Panc1 (cell line): Measurements from ENCODE around the gene CDK6.

Experiments
- CTCF ChIP-seq: fragments of 450-650 bp; IDR thresholded peaks from 2 replicates; pipeline ENCODE4 v1.5.1; 2017; ENCODE audit warnings: mild to moderate bottlenecking
- POLR2AphosphoS5 ChIP-seq: IDR thresholded peaks from 2 replicates; pipeline ENCODE4 v1.6.1; 2012; ENCODE audit warnings: mild to moderate bottlenecking, low read depth, low read length, moderate library complexity

DNA sequence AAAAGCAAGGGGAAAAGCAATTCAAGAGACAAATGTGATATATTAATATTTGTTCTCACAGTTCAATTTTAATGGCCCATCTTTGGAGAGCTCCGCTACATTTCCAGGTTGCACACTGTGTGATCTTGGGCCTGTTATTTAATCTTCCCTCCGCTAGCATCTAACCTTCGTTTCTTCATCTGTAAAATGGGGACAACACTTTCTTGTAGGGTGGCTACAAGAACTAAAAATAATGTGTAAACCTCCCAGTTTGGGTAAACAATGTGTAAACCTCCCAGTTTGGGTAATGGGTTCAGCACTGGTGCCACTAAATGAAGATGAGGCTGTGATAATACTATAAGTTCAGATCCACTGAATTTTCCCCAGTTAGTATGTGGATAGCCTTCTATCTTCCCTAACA lies 99.5 kb downstream of the CDK6 start:
- TF ChIP-seq POLR2AphosphoS5 = no peak
- no peak for TF ChIP-seq CTCF
